Loucy (cell line): ENCODE measurements around the gene GPC1.

Experiments
- H2AFZ ChIP-seq: fragments of 200-600 bp; sonication (generic); 2 replicates; pipeline ENCODE4 v1.6.0; 2016; ENCODE audit warnings: antibody characterized with exemption, mild to moderate bottlenecking, low read length, moderate library complexity
- H3F3A ChIP-seq: fragments of 200-600 bp; 2 replicates; pipeline ENCODE4 v1.6.0; 2016; ENCODE audit warnings: antibody characterized with exemption, low read depth, mild to moderate bottlenecking
- H3K27me3 ChIP-seq: fragments of 200-600 bp; sonication (generic); 2 replicates; pipeline ENCODE4 v1.6.1; 2014; ENCODE audit warnings: low read length, mild to moderate bottlenecking; ENCODE audit not compliant: insufficient read depth, poor library complexity, severe bottlenecking
- H3K36me3 ChIP-seq: fragments of 200-600 bp; sonication (generic); 2 replicates; pipeline ENCODE4 v1.6.1; 2016; ENCODE audit warnings: low read length; ENCODE audit not compliant: insufficient read depth
- H3K4me1 ChIP-seq: fragments of 200-600 bp; sonication (generic); 2 replicates; pipeline ENCODE4 v1.5.1; 2014; ENCODE audit warnings: low read length, mild to moderate bottlenecking; ENCODE audit not compliant: insufficient read depth, poor library complexity, severe bottlenecking
- H3K4me2 ChIP-seq: fragments of 200-600 bp; sonication (generic); 2 replicates; pipeline ENCODE4 v1.6.0; 2014; ENCODE audit warnings: antibody characterized with exemption, low read length, low read depth, mild to moderate bottlenecking; ENCODE audit not compliant: poor library complexity, severe bottlenecking
- H3K4me3 ChIP-seq: fragments of 200-600 bp; sonication (generic); 2 replicates; pipeline ENCODE4 v1.5.1; 2014; ENCODE audit warnings: low read length, mild to moderate bottlenecking, mixed read lengths; ENCODE audit not compliant: poor library complexity, severe bottlenecking
- H3K79me2 ChIP-seq: fragments of 200-600 bp; sonication (generic); 2 replicates; pipeline ENCODE4 v1.6.1; 2014; ENCODE audit warnings: low read length; ENCODE audit not compliant: insufficient read depth
- H3K9ac ChIP-seq: fragments of 200-600 bp; sonication (generic); 2 replicates; pipeline ENCODE4 v1.6.0; 2014; ENCODE audit warnings: mild to moderate bottlenecking, low read depth, low read length, moderate library complexity; ENCODE audit not compliant: poor library complexity, severe bottlenecking
- H3K9me2 ChIP-seq: fragments of 200-600 bp; sonication (generic); replicated peaks from 2 replicates; pipeline ENCODE4 v1.6.1; 2016; ENCODE audit warnings: low read depth, low read length, mixed read lengths
- H3K9me3 ChIP-seq: fragments of 200-600 bp; sonication (generic); 2 replicates; pipeline ENCODE4 v1.6.1; 2014; ENCODE audit warnings: mild to moderate bottlenecking, antibody characterized with exemption, low read length, low read depth; ENCODE audit not compliant: insufficient read depth
- H4K20me1 ChIP-seq: fragments of 200-600 bp; sonication (generic); 2 replicates; pipeline ENCODE4 v1.6.0; 2014; ENCODE audit warnings: antibody characterized with exemption, low read length, mild to moderate bottlenecking; ENCODE audit not compliant: insufficient read depth, poor library complexity, severe bottlenecking
- EZH2phosphoT487 ChIP-seq: fragments of 200-600 bp; IDR thresholded peaks from 2 replicates; pipeline ENCODE4 v1.6.1; 2018; ENCODE audit warnings: antibody characterized with exemption, mild to moderate bottlenecking, moderate library complexity, borderline replicate concordance
- TF ChIP-seq, protein P1 (sequence below): fragments of 200-600 bp; sonication (generic); conservative IDR thresholded peaks from 2 replicates; pipeline ENCODE4 v1.5.1; 2014; ENCODE audit warnings: mild to moderate bottlenecking, antibody characterized with exemption, low read length

Gene GPC1

DNA sequence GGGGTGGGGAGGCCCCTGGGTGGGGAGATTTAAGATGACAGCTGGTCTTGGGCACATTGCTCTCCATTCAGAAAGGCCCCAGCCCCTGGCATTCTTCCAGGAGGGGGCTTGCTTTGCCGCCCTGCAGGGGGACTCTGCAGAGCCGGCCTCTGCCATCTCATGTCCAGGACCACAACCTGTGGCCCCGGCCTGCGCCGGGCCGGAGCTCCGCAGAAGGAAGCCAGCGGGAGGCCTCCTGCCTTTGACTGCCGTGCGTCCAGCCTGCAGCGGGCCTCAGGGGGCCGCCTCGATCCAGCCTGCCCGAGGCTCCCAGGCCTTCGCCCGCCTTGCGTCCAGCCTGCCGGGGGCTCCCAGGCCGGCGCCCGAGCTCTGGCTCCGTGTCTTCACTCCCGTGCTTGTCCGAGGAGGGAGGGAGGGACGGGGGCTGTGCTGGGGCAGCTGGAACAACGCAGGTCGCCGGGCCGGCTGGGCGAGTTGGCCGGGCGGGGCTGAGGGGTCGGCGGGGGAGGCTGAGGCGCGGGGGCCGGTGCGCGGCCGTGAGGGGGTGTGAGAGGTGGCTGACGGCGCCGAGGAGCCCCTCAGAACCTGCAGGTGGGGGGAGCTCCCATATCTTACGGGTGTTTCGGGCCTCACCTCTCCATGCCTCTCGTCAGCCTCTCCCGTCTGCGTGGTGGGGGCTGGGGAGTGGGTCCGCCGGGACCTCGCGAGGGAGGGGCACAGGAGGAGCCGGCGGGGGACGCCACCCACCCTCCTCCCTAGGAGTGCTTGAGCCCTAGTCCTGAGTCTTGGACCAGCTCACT lies 20.4 kb downstream of the GPC1 start:
- H4K20me1 ChIP-seq, result no peaks in the 10 kb centered on the region
- no peak for TF ChIP-seq EZH2phosphoT487
- TF ChIP-seq, protein P1, sequence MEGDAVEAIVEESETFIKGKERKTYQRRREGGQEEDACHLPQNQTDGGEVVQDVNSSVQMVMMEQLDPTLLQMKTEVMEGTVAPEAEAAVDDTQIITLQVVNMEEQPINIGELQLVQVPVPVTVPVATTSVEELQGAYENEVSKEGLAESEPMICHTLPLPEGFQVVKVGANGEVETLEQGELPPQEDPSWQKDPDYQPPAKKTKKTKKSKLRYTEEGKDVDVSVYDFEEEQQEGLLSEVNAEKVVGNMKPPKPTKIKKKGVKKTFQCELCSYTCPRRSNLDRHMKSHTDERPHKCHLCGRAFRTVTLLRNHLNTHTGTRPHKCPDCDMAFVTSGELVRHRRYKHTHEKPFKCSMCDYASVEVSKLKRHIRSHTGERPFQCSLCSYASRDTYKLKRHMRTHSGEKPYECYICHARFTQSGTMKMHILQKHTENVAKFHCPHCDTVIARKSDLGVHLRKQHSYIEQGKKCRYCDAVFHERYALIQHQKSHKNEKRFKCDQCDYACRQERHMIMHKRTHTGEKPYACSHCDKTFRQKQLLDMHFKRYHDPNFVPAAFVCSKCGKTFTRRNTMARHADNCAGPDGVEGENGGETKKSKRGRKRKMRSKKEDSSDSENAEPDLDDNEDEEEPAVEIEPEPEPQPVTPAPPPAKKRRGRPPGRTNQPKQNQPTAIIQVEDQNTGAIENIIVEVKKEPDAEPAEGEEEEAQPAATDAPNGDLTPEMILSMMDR, result no peak

GRCh38 chr2:240456447-240457222 lies 21.2 kb downstream of the GPC1 start:
- H3K9me2 ChIP-seq, result no peaks in the 10 kb centered on the region
- no peak overlapping the region for H2AFZ ChIP-seq
- H4K20me1 ChIP-seq, result no peaks in the 10 kb centered on the region
- TF ChIP-seq, protein P1, result no peak
- no peak for TF ChIP-seq EZH2phosphoT487
- no peak overlapping the region for H3K4me2 ChIP-seq
- H3K4me1 ChIP-seq, result no peaks in the 10 kb centered on the region
- H3K79me2 ChIP-seq, result no peaks in the 10 kb centered on the region
- H3K9me3 ChIP-seq, result no peaks in the 10 kb centered on the region
- no peaks in the 10 kb centered on the region for H3K27me3 ChIP-seq
- H3K9ac ChIP-seq, result no peak overlapping the region
- no peaks in the 10 kb centered on the region for H3K36me3 ChIP-seq
- H3F3A ChIP-seq, result no peaks in the 10 kb centered on the region
- no peak overlapping the region for H3K4me3 ChIP-seq

More for the DNA sequence above, 20.4 kb downstream of the GPC1 start:
- H3K4me3 ChIP-seq, result no peak overlapping the region
- H3K9me3 ChIP-seq, result no peaks in the 10 kb centered on the region
- H3K36me3 ChIP-seq, result no peaks in the 10 kb centered on the region
- H3F3A ChIP-seq, result no peaks in the 10 kb centered on the region
- no peaks in the 10 kb centered on the region for H3K79me2 ChIP-seq
- no peaks in the 10 kb centered on the region for H3K9me2 ChIP-seq
- H3K4me1 ChIP-seq, result no peaks in the 10 kb centered on the region
- no peak overlapping the region for H2AFZ ChIP-seq
- H3K9ac ChIP-seq, result no peak overlapping the region
- no peaks in the 10 kb centered on the region for H3K27me3 ChIP-seq
- H3K4me2 ChIP-seq, result no peak overlapping the region

GRCh38 chr2:240457223-240458043 lies 22.0 kb downstream of the GPC1 start:
- H3K9ac ChIP-seq, result no peak overlapping the region
- no peak for TF ChIP-seq EZH2phosphoT487
- TF ChIP-seq, protein P1, result no peak
- H3K9me2 ChIP-seq, result no peaks in the 10 kb centered on the region
- no peaks in the 10 kb centered on the region for H4K20me1 ChIP-seq
- no peaks in the 10 kb centered on the region for H3K79me2 ChIP-seq
- H3K4me2 ChIP-seq, result no peak overlapping the region
- no peaks in the 10 kb centered on the region for H3K36me3 ChIP-seq
- H3K4me1 ChIP-seq, result no peaks in the 10 kb centered on the region
- no peaks in the 10 kb centered on the region for H3K9me3 ChIP-seq
- H3K4me3 ChIP-seq, result no peak overlapping the region
- H3K27me3 ChIP-seq, result no peaks in the 10 kb centered on the region
- H3F3A ChIP-seq, result no peaks in the 10 kb centered on the region
- no peak overlapping the region for H2AFZ ChIP-seq
